Trophoblast cell (in vitro differentiated cells and primary cell): ENCODE results near the gene DAB1.

Experiments
- DNase-seq, 2 donors: peaks; one replicate each; pipeline ENCODE4 v3.0.0-alpha.2; 2016
- H2AFZ ChIP-seq: 2 replicates; pipeline ENCODE4 v1.6.1; 2013; ENCODE audit warnings: low read length, moderate library complexity, mild to moderate bottlenecking; ENCODE audit not compliant: insufficient read depth, poor library complexity
- H2AK5ac ChIP-seq: 2 replicates; pipeline ENCODE4 v1.6.1; 2013; ENCODE audit warnings: mild to moderate bottlenecking, low read length
- H2BK120ac ChIP-seq: 2 replicates; pipeline ENCODE4 v1.6.1; 2013; ENCODE audit warnings: low read length, mild to moderate bottlenecking, moderate library complexity; ENCODE audit not compliant: insufficient read depth, poor library complexity
- H2BK12ac ChIP-seq: 2 replicates; pipeline ENCODE4 v1.6.1; 2013; ENCODE audit warnings: mild to moderate bottlenecking, low read length, moderate library complexity
- H2BK5ac ChIP-seq: 2 replicates; pipeline ENCODE4 v1.6.1; 2013; ENCODE audit warnings: low read length, low read depth, moderate library complexity, mild to moderate bottlenecking; ENCODE audit not compliant: poor library complexity
- H3K14ac ChIP-seq: 2 replicates; pipeline ENCODE4 v1.6.1; 2013; ENCODE audit warnings: mild to moderate bottlenecking, low read length
- H3K18ac ChIP-seq: 2 replicates; pipeline ENCODE4 v1.6.1; 2013; ENCODE audit warnings: mild to moderate bottlenecking, low read length
- H3K23ac ChIP-seq: 2 replicates; pipeline ENCODE4 v1.6.1; 2013; ENCODE audit warnings: low read length
- H3K27ac ChIP-seq: 2 replicates; pipeline ENCODE4 v1.5.1; 2013; ENCODE audit warnings: low read depth, mild to moderate bottlenecking, inconsistent platforms, low read length, moderate library complexity
- H3K27me3 ChIP-seq: 2 replicates; pipeline ENCODE4 v1.6.1; 2013; ENCODE audit warnings: inconsistent platforms, mild to moderate bottlenecking, low read length, moderate library complexity; ENCODE audit not compliant: insufficient read depth
- H3K36me3 ChIP-seq, 2 experiments: 1 replicate in 1 of 2; 2 replicates in 1 of 2; pipeline ENCODE4 v1.6.1; 2013; ENCODE audit warnings: low read length in 2 of 2, mild to moderate bottlenecking in 2 of 2, moderate library complexity in 1 of 2; ENCODE audit not compliant: insufficient read depth in 2 of 2, control insufficient read depth in 1 of 2
- H3K4ac ChIP-seq: 2 replicates; pipeline ENCODE4 v1.6.1; 2013; ENCODE audit warnings: low read depth, mild to moderate bottlenecking, low read length, moderate library complexity
- H3K4me1 ChIP-seq, 2 experiments: 1 replicate in 1 of 2; 2 replicates in 1 of 2; pipeline ENCODE4 v1.6.1; 2013; ENCODE audit warnings: low read length in 2 of 2, mild to moderate bottlenecking in 2 of 2, moderate library complexity in 1 of 2; ENCODE audit not compliant: insufficient read depth in 2 of 2, control insufficient read depth in 1 of 2
- H3K4me2 ChIP-seq: 2 replicates; pipeline ENCODE4 v1.6.1; 2013; ENCODE audit warnings: inconsistent platforms, mild to moderate bottlenecking, low read length, moderate library complexity
- H3K4me3 ChIP-seq: 2 replicates; pipeline ENCODE4 v1.5.1; 2013; ENCODE audit warnings: mild to moderate bottlenecking, low read depth, low read length, inconsistent platforms
- H3K79me1 ChIP-seq: one replicate; pipeline ENCODE4 v1.6.1; 2013; ENCODE audit warnings: low read length
- H3K79me2 ChIP-seq: 2 replicates; pipeline ENCODE4 v1.6.1; 2013; ENCODE audit warnings: low read length, mild to moderate bottlenecking; ENCODE audit not compliant: control insufficient read depth, insufficient read depth, poor library complexity
- H3K9ac ChIP-seq: 2 replicates; pipeline ENCODE4 v1.6.1; 2013; ENCODE audit warnings: mild to moderate bottlenecking, low read length
- H3K9me3 ChIP-seq: 2 replicates; pipeline ENCODE4 v1.6.1; 2013; ENCODE audit warnings: low read depth, mild to moderate bottlenecking, control low read depth, inconsistent platforms, low read length; ENCODE audit not compliant: insufficient read depth
- H4K12ac ChIP-seq: 2 replicates; pipeline ENCODE4 v1.6.1; 2013; ENCODE audit warnings: low read depth, mild to moderate bottlenecking, low read length, moderate library complexity
- H4K8ac ChIP-seq: 2 replicates; pipeline ENCODE4 v1.6.1; 2013; ENCODE audit warnings: low read depth, mild to moderate bottlenecking, low read length, moderate library complexity
- H4K91ac ChIP-seq: one replicate; pipeline ENCODE4 v1.6.1; 2013; ENCODE audit warnings: low read depth, mild to moderate bottlenecking, low read length, moderate library complexity
- WGBS: extraction: QIAGEN DNeasy Blood & Tissue Kit; methylation state at CpG from one replicate; pipeline ENCODE4 v1.1.7; 2013; ENCODE audit warnings: missing lambda C conversion rate; ENCODE audit not compliant: insufficient read length, insufficient coverage; ENCODE audit errors: extremely low coverage; 5-methylcytosine and 5-hydroxymethylcytosine counted together

The DAB1 gene

DNA sequence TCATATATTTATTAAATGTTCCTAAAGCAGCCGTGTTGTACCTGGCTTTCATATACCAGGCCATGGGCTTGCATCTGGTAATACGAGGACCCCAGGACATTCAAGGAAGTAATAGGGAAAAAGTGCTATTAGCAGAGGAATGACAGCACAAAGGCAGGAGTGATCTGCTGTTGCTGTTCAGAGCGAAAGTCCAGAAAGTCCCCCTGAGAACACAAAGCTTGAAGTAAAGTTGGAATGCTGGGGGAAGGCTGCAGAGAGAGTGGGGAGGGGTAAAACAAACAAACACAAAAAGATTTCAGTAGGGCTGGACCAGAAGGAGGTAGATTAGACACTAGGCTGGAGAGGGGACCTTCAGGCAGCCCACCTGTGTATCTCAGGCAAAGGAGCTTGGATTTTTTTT lies 363.4 kb downstream of the DAB1 start:
- no peaks in the 10 kb centered on the region for H3K9me3 ChIP-seq
- H3K18ac ChIP-seq = no peak overlapping the region
- no peak overlapping the region for H4K91ac ChIP-seq
- H3K9ac ChIP-seq = no peak overlapping the region
- H2BK5ac ChIP-seq = no peak overlapping the region
- no peak overlapping the region for H3K27ac ChIP-seq
- no peak overlapping the region for H2AK5ac ChIP-seq
- DNase-seq = no peak
- H3K4me3 ChIP-seq = no peak overlapping the region
- no peak overlapping the region for H3K14ac ChIP-seq
- no peaks in the 10 kb centered on the region for H3K27me3 ChIP-seq
- no peaks in the 10 kb centered on the region for H3K4me1 ChIP-seq
- H3K79me2 ChIP-seq = no peaks in the 10 kb centered on the region
- no peak overlapping the region for H4K8ac ChIP-seq
- no peak overlapping the region for H3K4ac ChIP-seq
- H3K23ac ChIP-seq = no peak overlapping the region
- no peak overlapping the region for H2BK12ac ChIP-seq
- H2AFZ ChIP-seq = no peak overlapping the region
- no CpG with 5 or more reads among the region's 3 CpGs for WGBS
- H3K79me1 ChIP-seq = no peaks in the 10 kb centered on the region
- no peaks in the 10 kb centered on the region for H3K36me3 ChIP-seq
- no peak overlapping the region for H3K4me2 ChIP-seq
- no peak overlapping the region for H2BK120ac ChIP-seq
- no peak overlapping the region for H4K12ac ChIP-seq

DNA sequence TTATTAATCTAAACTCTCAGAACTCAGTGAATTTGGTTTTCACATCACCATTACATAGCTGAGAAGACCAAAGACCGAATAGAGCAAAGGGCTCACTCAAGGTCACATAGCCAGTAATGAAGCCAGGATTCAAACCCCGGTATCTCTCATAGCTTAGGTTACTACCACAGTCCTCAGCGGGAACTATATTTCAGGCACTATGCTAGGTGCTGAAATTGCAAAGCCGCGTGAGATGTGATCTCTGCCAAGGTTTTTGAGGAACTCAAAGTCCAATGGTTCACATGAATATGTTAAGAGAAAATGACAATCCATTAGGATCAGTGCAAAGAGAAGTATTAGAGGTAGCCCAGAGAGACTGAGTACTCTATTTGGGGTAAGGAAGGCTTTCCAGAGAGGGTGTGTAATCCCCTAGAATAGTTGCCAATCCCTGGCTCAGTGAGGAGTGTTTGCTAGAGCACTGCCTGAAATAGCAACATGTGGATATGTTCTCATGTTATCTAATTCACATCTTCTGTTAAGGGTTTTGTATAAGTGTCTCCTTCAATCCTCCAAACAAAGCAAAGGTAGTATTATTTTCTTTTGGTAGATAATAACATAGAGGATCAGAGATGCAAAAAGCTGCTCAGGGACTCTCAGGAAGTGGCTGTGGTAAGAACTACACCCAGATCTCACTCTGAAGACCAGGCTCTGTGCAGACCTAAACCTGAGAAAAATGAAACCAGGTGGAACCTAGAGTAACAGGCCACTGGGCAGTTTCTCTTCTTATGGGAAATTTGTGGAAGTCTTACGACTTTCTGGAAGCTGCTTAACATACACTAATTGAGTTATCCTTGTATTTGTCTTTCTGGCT lies 365.0 kb downstream of the DAB1 start:
- Histone ChIP-seq H4K91ac (no peak overlapping the region), H2BK120ac (no peak overlapping the region), H3K36me3 (no peaks in the 10 kb centered on the region), H3K23ac (no peak overlapping the region), H2AFZ (no peak overlapping the region), H3K4me1 (no peaks in the 10 kb centered on the region), H4K12ac (no peak overlapping the region), H3K4ac (no peak overlapping the region), H2BK5ac (no peak overlapping the region), H4K8ac (no peak overlapping the region), H2BK12ac (no peak overlapping the region), H3K27ac (no peak overlapping the region), H3K9me3 (no peaks in the 10 kb centered on the region), H3K27me3 (no peaks in the 10 kb centered on the region), H3K9ac (no peak overlapping the region), H2AK5ac (no peak overlapping the region), H3K79me2 (no peaks in the 10 kb centered on the region), H3K4me2 (no peak overlapping the region), H3K79me1 (no peaks in the 10 kb centered on the region), H3K4me3 (no peak overlapping the region), H3K18ac (no peak overlapping the region), H3K14ac (no peak overlapping the region)
- no peak for DNase-seq
- WGBS = no CpG with 5 or more reads among the region's 6 CpGs

DNA sequence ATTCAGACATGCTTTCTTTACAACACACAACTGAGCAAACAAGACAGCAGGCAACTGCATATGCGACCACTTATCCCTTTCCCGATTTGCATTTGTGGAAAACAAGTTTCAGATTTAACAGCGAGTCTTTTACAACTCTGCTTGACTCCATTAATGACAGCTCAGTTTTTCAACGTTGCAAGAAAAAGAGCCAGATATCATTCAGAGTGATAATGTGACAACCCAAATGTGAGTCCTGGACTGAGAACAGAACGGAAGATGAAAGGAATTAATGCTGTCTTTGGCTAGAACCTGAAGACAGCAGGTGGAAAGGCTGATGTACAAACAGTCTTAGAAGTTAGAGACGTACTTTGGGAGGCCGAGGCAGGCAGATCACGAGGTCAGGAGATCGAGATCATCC lies 375.0 kb downstream of the DAB1 start:
- Histone ChIP-seq H4K8ac (no peak overlapping the region), H3K79me2 (no peaks in the 10 kb centered on the region), H3K4me3 (no peak overlapping the region), H3K36me3 (no peaks in the 10 kb centered on the region), H2BK120ac (no peak overlapping the region), H3K23ac (no peak overlapping the region), H3K4ac (no peak overlapping the region), H3K79me1 (no peaks in the 10 kb centered on the region), H2AFZ (no peak overlapping the region), H3K4me2 (no peak overlapping the region), H3K27ac (no peak overlapping the region), H3K27me3 (no peaks in the 10 kb centered on the region), H2AK5ac (no peak overlapping the region), H3K18ac (no peak overlapping the region), H2BK5ac (no peak overlapping the region), H3K14ac (no peak overlapping the region), H3K9me3 (no peaks in the 10 kb centered on the region), H3K4me1 (peaks cover 3 to 4% of the 10 kb centered on the region in 2 experiments), H3K9ac (no peak overlapping the region), H2BK12ac (no peak overlapping the region), H4K91ac (no peak overlapping the region), H4K12ac (no peak overlapping the region)
- no peak for DNase-seq
- WGBS = no CpG with 5 or more reads among the region's 9 CpGs

DNA sequence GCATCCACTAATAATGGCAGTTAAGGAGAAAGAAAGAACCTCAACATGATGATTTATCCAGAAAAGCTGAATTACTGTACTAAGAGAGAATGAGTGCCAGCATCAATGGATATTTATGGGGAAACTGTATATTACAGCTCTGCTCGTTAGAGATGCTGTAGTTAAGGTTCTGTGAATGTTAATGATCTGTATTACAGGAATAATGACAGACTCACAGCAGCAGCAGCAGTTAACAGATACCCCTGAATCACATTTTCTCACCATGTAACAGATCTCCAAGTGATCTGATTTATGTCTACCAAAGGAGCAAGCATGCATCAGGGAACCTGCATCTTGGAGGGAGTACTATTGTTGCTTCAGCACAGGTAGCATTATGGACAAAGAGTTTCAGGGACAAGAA lies 377.4 kb downstream of the DAB1 start:
- Histone ChIP-seq H3K4me2 (no peak overlapping the region), H3K79me2 (no peaks in the 10 kb centered on the region), H3K23ac (no peak overlapping the region), H3K9me3 (no peaks in the 10 kb centered on the region), H3K27me3 (no peaks in the 10 kb centered on the region), H3K14ac (no peak overlapping the region), H3K79me1 (no peaks in the 10 kb centered on the region), H2BK5ac (no peak overlapping the region), H2BK120ac (no peak overlapping the region), H4K8ac (no peak overlapping the region), H2BK12ac (no peak overlapping the region), H2AK5ac (no peak overlapping the region), H3K36me3 (no peaks in the 10 kb centered on the region), H4K12ac (no peak overlapping the region), H3K27ac (no peak overlapping the region), H3K4me1 (peaks cover 3 to 4% of the 10 kb centered on the region in 2 experiments), H3K4ac (no peak overlapping the region), H3K9ac (no peak overlapping the region), H3K18ac (no peak overlapping the region), H3K4me3 (no peak overlapping the region), H4K91ac (no peak overlapping the region), H2AFZ (no peak overlapping the region)
- no CpG with 5 or more reads among the region's 1 CpG for WGBS
- DNase-seq = no peak
